Colonic mucosa (tissue), 4 donors: Measurements from ENCODE around the gene EPO. TPM values are rescaled to one million over a fixed set of nuclear protein-coding genes. Genes with fewer than 3 reads are reported as not detected.
A peak's percentile ranks its signal among the peaks of the same experiment; 100 is the strongest.
"Not testable (repeated sequence)": the region's sequence is repeated elsewhere in the genome, so short reads cannot be mapped to it uniquely, and the experiment has no call there.

Experiments used
- DNase-seq: peaks from one replicate; pipeline ENCODE4 v3.0.0-alpha.2; 2020
- H3K27ac ChIP-seq: fragments of 200-600 bp; one replicate; pipeline ENCODE4 v1.8.0; 2021
- H3K27me3 ChIP-seq: fragments of 200-600 bp; one replicate; pipeline ENCODE4 v1.8.0; 2021
- H3K36me3 ChIP-seq: fragments of 200-600 bp; one replicate; pipeline ENCODE4 v1.8.0; 2021
- H3K4me1 ChIP-seq: fragments of 200-600 bp; one replicate; pipeline ENCODE4 v1.8.0; 2021; ENCODE audit warnings: mild to moderate bottlenecking
- H3K4me3 ChIP-seq: fragments of 200-600 bp; one replicate; pipeline ENCODE4 v1.8.0; 2021
- H3K9ac ChIP-seq, 2 donors: one replicate each; pipeline ENCODE4 v1.7.0; 2013; ENCODE audit warnings: control low read depth in 2 of 2, low read depth in 2 of 2, low read length in 2 of 2
- H3K9me3 ChIP-seq: fragments of 200-600 bp; one replicate; pipeline ENCODE4 v1.8.0; 2021
- intact Hi-C: fragments of 100-400 bp; cut with DNase I; formaldehyde crosslinking; loops from one replicate; pipeline ENCODE4 v1.14.1; 2022
- total RNA-seq, 2 donors: library from RNA; stranded (reverse); fragmentation: NEBNext Ultra II Directional in 1 of 2; extraction: Animal tissue kit (Norgen Biotek cat#: 25700) in 1 of 2; gene quantifications; one replicate each; pipeline ENCODE4 v1.2.1, GENCODE V29; 2021
- TF ChIP-seq, protein P1 (sequence below): fragments of 200-600 bp; IDR thresholded peaks from one replicate; pipeline ENCODE4 v1.8.0; 2022; ENCODE audit warnings: antibody characterized with exemption, mild to moderate bottlenecking
- donor health status: healthy.
- donor health status: DM: no; HTN: no; CAD: no.
- donor health status: DM: no; HTN: no; CAD: no.

EPO gene
- total RNA-seq, 2 donors from 2014 or later, result not detected

DNA sequence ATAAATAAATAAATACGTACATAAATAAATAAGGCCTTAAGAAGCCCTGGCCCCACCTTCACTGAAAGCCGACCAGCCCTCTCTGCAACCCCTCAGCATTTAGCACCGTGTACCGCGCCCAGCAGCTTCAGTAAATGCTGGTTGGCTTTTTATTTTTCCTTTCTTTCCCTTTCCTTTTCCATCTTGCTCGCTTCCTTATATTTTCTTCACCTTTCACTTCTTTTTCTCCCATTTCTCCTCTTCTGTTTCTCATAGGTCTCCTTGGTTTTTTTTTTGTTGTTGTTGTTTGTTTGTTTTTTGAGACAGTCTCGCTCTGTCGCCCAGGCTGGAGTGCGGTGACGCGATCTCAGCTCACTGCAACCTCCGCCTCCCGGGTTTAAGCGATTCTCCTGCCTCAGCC, 24.3 kb downstream of the EPO start:
- TF ChIP-seq, protein P1, sequence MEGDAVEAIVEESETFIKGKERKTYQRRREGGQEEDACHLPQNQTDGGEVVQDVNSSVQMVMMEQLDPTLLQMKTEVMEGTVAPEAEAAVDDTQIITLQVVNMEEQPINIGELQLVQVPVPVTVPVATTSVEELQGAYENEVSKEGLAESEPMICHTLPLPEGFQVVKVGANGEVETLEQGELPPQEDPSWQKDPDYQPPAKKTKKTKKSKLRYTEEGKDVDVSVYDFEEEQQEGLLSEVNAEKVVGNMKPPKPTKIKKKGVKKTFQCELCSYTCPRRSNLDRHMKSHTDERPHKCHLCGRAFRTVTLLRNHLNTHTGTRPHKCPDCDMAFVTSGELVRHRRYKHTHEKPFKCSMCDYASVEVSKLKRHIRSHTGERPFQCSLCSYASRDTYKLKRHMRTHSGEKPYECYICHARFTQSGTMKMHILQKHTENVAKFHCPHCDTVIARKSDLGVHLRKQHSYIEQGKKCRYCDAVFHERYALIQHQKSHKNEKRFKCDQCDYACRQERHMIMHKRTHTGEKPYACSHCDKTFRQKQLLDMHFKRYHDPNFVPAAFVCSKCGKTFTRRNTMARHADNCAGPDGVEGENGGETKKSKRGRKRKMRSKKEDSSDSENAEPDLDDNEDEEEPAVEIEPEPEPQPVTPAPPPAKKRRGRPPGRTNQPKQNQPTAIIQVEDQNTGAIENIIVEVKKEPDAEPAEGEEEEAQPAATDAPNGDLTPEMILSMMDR, result no peak
- no peaks in the 10 kb centered on the region for H3K9me3 ChIP-seq
- no peaks in the 10 kb centered on the region for H3K36me3 ChIP-seq
- H3K27ac ChIP-seq, result no peak overlapping the region
- intact Hi-C loops, result no loop called here
- no peaks in the 10 kb centered on the region for H3K4me1 ChIP-seq
- no peak overlapping the region for H3K4me3 ChIP-seq
- H3K27me3 ChIP-seq, result no peaks in the 10 kb centered on the region
- no peak for DNase-seq
- no peak overlapping the region for H3K9ac ChIP-seq

DNA sequence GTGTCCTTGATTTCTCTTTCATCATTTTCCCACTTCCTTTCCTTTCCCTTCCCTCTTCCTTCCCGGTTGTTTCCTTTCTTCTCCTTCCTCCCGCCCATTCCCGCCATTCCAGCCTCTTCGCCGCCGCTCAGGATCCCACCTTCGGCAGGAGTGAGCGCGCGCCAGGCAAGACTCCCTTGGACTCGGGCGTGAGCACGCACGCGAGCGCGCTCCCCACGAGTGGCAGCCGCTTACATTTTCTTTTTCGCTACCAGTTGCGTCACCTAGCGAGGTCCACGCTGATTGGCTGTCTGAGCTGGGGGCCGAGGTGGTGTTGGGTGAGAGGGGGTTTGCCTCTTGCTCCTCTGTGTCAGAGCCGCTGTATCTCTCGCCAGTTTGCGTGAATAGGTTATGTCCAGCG, 24.9 kb downstream of the EPO start:
- Histone ChIP-seq H3K27me3 (no peaks in the 10 kb centered on the region), H3K9me3 (no peaks in the 10 kb centered on the region), H3K4me1 (no peaks in the 10 kb centered on the region), H3K4me3 (no peak overlapping the region), H3K36me3 (no peaks in the 10 kb centered on the region), H3K27ac (no peak overlapping the region), H3K9ac (peak overlapping the region in 1 of 2 donors; percentile 24)
- TF ChIP-seq, protein P1, result no peak
- intact Hi-C loops, result no loop called here
- DNase-seq, result no peak

DNA sequence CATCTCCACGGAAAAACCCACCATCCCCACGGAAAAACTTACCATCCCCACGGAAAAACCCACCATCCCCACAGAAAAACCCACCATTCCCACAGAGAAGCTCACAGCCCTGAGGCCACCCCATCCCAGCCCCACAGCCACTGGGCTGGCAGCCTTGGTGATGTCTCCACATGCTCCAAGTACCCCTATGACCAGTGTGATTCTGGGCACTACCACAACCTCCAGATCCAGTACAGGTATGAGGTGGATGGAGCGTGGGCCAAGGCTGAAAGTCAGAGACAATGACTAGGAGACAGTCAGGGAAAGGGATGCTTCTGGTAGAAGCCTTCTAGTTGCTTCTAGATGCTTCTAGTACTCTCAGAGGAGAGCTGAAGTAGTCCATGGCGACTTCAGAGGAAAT, 32.7 kb downstream of the EPO start:
- intact Hi-C loops, result no loop called here
- H3K27me3 ChIP-seq, result no peaks in the 10 kb centered on the region
- no peak overlapping the region for H3K27ac ChIP-seq
- H3K9ac ChIP-seq, result no peak overlapping the region
- TF ChIP-seq, protein P1, result no peak
- no peaks in the 10 kb centered on the region for H3K36me3 ChIP-seq
- no peak for DNase-seq
- H3K9me3 ChIP-seq, result no peaks in the 10 kb centered on the region
- no peaks in the 10 kb centered on the region for H3K4me1 ChIP-seq
- no peak overlapping the region for H3K4me3 ChIP-seq

DNA sequence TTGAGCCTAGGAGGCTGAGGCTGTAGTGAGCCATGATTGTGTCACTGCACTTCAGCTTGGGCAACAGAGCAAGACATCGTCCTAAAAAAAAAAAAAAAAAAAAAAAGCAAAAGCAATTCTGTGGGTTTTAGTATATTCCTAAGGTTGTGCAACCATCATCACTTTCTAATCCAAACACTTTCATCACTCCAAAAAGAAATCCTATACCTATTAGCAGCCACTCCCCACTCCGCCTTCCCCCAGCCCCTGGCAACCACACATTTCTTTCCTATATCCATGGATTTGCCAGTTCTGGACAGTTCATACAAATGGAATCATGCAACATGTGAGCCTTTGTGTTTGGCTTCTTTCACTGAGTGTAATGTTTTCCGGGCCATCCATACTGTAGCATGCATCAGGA, 33.5 kb downstream of the EPO start:
- no peaks in the 10 kb centered on the region for H3K27me3 ChIP-seq
- H3K9me3 ChIP-seq, result no peaks in the 10 kb centered on the region
- no peak overlapping the region for H3K27ac ChIP-seq
- no peaks in the 10 kb centered on the region for H3K36me3 ChIP-seq
- no peaks in the 10 kb centered on the region for H3K4me1 ChIP-seq
- intact Hi-C loops, result no loop called here
- H3K9ac ChIP-seq, result no peak overlapping the region
- no peak overlapping the region for H3K4me3 ChIP-seq
- no peak for DNase-seq
- TF ChIP-seq, protein P1, result no peak

DNA sequence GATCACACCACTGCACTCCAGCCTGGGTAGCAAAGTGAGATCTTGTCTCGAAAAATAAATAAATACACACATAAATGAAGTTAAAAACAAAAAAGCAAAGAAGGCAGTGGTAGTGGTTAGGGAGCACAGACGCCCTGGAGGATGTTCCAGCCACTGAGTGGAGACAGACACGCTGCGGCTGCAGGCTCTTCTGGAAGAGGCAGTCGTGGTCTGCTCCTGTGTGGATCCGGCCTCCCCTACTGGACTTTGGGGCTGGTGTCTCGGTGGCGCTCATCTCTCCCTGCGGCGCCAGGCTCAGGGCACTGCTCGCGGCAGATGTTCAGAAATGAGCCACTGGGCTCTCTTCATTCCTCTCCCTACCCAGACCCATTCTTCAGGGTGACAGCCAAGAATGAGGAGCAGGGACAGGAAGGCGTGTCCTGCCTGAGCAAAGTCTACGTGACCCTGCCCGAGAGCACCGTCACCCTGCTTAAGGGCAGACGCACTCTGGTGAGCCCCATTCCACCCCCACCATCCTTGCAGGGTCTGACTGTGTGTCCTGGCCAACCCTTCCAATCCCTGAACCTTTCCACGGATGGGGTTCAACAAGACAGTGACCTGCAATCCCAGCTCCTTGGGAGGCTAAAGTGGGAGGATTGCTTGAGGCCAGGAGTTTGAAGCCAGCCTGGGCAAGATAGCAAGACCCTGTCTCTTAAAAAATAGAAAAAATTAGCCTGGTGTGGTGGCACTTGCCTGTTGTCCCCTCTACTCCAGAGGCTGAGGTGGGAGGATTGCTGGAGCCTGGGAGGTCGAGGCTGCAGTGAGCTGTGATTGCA, 39.3 kb downstream of the EPO start:
- no peak for DNase-seq
- Histone ChIP-seq H3K36me3 (no peaks in the 10 kb centered on the region), H3K4me1 (no peaks in the 10 kb centered on the region), H3K4me3 (no peak overlapping the region), H3K9ac (no peak overlapping the region), H3K27ac (no peak overlapping the region), H3K9me3 (no peaks in the 10 kb centered on the region), H3K27me3 (no peaks in the 10 kb centered on the region)
- TF ChIP-seq, protein P1, result no peak
- intact Hi-C loops, result no loop called here

DNA sequence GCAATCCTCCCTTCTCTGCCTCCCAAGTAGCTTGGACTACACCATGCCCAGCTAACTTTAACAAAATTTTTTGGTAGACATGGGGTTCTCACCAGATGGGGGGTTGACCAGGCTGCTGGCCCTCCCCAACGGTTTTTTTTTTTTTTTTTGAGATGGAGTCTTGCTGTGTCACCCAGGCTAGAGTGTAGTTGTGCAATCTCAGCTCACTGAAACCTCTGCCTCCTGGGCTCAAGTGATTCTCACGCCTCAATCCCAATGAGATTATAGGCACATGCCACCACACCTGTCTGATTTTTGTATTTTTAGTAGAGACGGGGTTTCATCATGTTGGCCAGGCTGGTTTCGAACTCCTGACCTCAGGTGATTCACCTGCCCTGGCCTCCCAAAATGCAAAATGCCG, 42.6 kb downstream of the EPO start:
- H3K4me1 ChIP-seq, H3K9ac ChIP-seq, H3K27me3 ChIP-seq, DNase-seq, H3K9me3 ChIP-seq, intact Hi-C loops, H3K36me3 ChIP-seq, H3K27ac ChIP-seq, H3K4me3 ChIP-seq: not testable (repeated sequence)
